B cell (primary cell): ENCODE results near the gene LPAR2.

ENCODE experiments used
- CTCF ChIP-seq: fragments of 200-600 bp; IDR thresholded peaks from one replicate; pipeline ENCODE4 v1.8.0; 2022; ENCODE audit warnings: antibody characterized with exemption, mild to moderate bottlenecking
- EZH2 ChIP-seq: IDR thresholded peaks from 2 replicates; pipeline ENCODE4 v1.6.1; 2012; ENCODE audit warnings: borderline replicate concordance, low read depth, mild to moderate bottlenecking, moderate library complexity, low read length; ENCODE audit not compliant: insufficient read depth, poor library complexity, severe bottlenecking

- TF ChIP-seq CTCF, result no peak
- no peak for TF ChIP-seq EZH2
Measured at GRCh38 chr19:19634516-19635312, 6.7 kb upstream of the LPAR2 start.
